ENCODE results near the gene CMTM3. TPM values are rescaled to one million over a fixed set of nuclear protein-coding genes. Genes with fewer than 3 reads are reported as not detected.

Gene CMTM3
- total RNA-seq, 4 donors from 2014 or later, result 15.7 to 24.9 (median 19.3) TPM

DNA sequence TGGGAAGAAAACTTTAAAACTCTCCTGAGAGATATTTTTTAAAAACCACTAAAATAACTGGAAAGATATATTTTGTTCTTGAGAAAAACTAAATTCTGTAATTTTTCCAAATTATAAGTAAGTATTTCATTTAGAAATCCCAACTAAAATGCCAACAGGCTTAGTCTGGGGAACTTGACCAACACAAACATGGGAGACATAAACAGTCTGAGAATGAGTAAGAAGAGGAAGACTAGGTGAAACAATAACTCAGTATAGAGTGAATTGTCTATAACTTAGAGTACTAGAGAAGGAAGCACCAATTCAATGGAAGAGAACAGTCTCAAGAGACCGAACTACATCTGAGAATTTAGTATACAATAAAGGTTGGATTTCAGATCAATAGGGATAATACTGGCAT lies 35.4 kb upstream of the CMTM3 start:
- Histone ChIP-seq H3K36me3 (peaks cover 0 to 33% of the 10 kb centered on the region in 2 donors), H3K27ac (no peak overlapping the region), H3K9me3 (no peaks in the 10 kb centered on the region), H3K27me3 (no peaks in the 10 kb centered on the region), H3K4me1 (no peaks in the 10 kb centered on the region), H3K4me3 (no peak overlapping the region)
- 76 to 80% methylated on average over 1 of the region's 1 CpG for WGBS, 2 donors (ENCODE audit: low coverage in 1 of 2)
- TF ChIP-seq CTCF (IDR thresholded peaks at IDR 0.05) (no peak), POLR2A (IDR thresholded peaks at IDR 0.05) (no peak), POLR2AphosphoS5 (IDR thresholded peaks at IDR 0.05) (no peak), EP300 (IDR thresholded peaks at IDR 0.05) (no peak)
- no peak for ATAC-seq

GRCh38 chr16:66569827-66570405 lies 34.6 kb upstream of the CMTM3 start:
- ATAC-seq, result peak; percentile 28
- Histone ChIP-seq H3K4me1 (no peaks in the 10 kb centered on the region), H3K27ac (no peak overlapping the region), H3K4me3 (no peak overlapping the region), H3K36me3 (peaks cover 0 to 25% of the 10 kb centered on the region in 2 donors), H3K27me3 (no peaks in the 10 kb centered on the region), H3K9me3 (no peaks in the 10 kb centered on the region)
- WGBS, 2 donors (ENCODE audit: low coverage in 1 of 2), result 50 to 64% methylated on average over 2 to 3 of the region's 3 CpGs
- TF ChIP-seq POLR2A (IDR thresholded peaks at IDR 0.05) (no peak), EP300 (IDR thresholded peaks at IDR 0.05) (no peak), CTCF (IDR thresholded peaks at IDR 0.05) (no peak), POLR2AphosphoS5 (IDR thresholded peaks at IDR 0.05) (no peak)

GRCh38 chr16:66572356-66572755 lies 32.1 kb upstream of the CMTM3 start:
- no peak for TF ChIP-seq EP300 (IDR thresholded peaks at IDR 0.05)
- no peak for TF ChIP-seq POLR2A (IDR thresholded peaks at IDR 0.05)
- no peak for TF ChIP-seq CTCF (IDR thresholded peaks at IDR 0.05)
- TF ChIP-seq POLR2AphosphoS5 (IDR thresholded peaks at IDR 0.05), result no peak
- no peak overlapping the region for H3K4me3 ChIP-seq
- H3K27me3 ChIP-seq, result peaks cover 15% of the 10 kb centered on the region
- H3K27ac ChIP-seq, result no peak overlapping the region
- no peak for ATAC-seq
- WGBS, 2 donors (ENCODE audit: low coverage in 1 of 2), result 69 to 79% methylated on average over 2 of the region's 2 CpGs
- no peaks in the 10 kb centered on the region for H3K4me1 ChIP-seq
- peaks cover 0 to under 1% of the 10 kb centered on the region in 2 donors for H3K36me3 ChIP-seq
- H3K9me3 ChIP-seq, result no peaks in the 10 kb centered on the region

DNA sequence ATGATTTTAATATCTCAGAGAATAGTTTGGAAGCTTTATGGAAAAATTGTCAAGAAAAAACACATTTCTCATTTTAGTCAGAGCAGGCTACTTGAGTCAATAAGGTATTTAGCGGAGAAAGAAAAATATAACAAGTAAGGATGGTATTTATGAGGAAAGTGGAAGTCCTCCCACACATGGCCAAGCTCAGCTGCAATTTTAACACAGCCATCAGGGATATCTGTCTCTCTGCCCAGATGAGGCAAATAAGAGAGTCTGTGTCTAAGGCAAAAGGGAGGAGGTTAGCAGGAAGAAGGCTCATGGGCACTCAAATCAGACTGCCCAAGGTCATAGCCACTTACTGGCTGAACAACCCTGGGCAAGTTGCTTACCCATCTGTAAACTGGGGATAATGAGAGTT lies 30.4 kb upstream of the CMTM3 start:
- Histone ChIP-seq H3K4me1 (peaks cover 0 to 11% (median 5%) of the 10 kb centered on the region in 3 donors), H3K27ac (no peak overlapping the region), H3K4me3 (no peak overlapping the region), H3K9me3 (no peaks in the 10 kb centered on the region), H3K27me3 (peaks cover 33% of the 10 kb centered on the region), H3K36me3 (no peaks in the 10 kb centered on the region)
- no peak for ATAC-seq
- WGBS, 2 donors (ENCODE audit: low coverage in 1 of 2), result 78% methylated on average over 1 of the region's 1 CpG; no CpG with 5 or more reads in 1 of the 2 donors
- no peak for TF ChIP-seq POLR2A (IDR thresholded peaks at IDR 0.05)
- no peak for TF ChIP-seq POLR2AphosphoS5 (IDR thresholded peaks at IDR 0.05)
- no peak for TF ChIP-seq EP300 (IDR thresholded peaks at IDR 0.05)
- no peak for TF ChIP-seq CTCF (IDR thresholded peaks at IDR 0.05)

- Histone ChIP-seq H3K4me1 (peaks cover 0 to 15% (median 5%) of the 10 kb centered on the region in 3 donors), H3K27ac (no peak overlapping the region), H3K27me3 (peaks cover 37% of the 10 kb centered on the region), H3K9me3 (no peaks in the 10 kb centered on the region), H3K36me3 (no peaks in the 10 kb centered on the region), H3K4me3 (no peak overlapping the region)
- 83 to 93% methylated on average over 3 of the region's 3 CpGs for WGBS, 2 donors (ENCODE audit: low coverage in 1 of 2)
- no peak for TF ChIP-seq POLR2A (IDR thresholded peaks at IDR 0.05)
- no peak for TF ChIP-seq EP300 (IDR thresholded peaks at IDR 0.05)
- TF ChIP-seq POLR2AphosphoS5 (IDR thresholded peaks at IDR 0.05), result no peak
- no peak for TF ChIP-seq CTCF (IDR thresholded peaks at IDR 0.05)
- ATAC-seq, result no peak
Observed at GRCh38 chr16:66574531-66574930, 30.0 kb upstream of the CMTM3 start.
